SKM-1 treated with dmso at 0.1 percent for 144 hours (cell line): Measurements from ENCODE around the gene ERC2.

Source experiments
- DNase-seq: peaks from one replicate; lab custom pipeline; 2025; ENCODE audit not compliant: unreplicated experiment; lab: John Stamatoyannopoulos, UW

ERC2 gene

DNA sequence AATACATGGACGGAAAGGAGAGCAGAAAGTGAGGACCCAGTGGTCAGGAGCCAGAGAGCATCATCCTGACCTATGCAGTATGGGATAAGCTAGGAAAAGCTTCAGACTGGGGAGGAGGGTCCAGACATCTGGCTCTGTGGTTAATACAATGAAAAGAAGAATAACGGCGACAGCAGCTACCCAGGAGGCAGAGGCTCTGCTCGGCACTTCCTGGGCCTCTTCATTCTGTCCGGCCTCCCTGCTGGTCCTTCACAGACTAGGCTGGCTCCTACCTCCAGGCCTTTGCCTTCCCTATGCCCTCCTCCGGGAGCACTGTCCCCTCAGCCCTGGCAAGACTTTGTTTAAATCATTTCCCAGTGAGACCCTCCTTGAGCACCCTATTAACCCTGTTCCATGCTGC is 922.3 kb downstream of the ERC2 start:
- no peak for DNase-seq

DNA sequence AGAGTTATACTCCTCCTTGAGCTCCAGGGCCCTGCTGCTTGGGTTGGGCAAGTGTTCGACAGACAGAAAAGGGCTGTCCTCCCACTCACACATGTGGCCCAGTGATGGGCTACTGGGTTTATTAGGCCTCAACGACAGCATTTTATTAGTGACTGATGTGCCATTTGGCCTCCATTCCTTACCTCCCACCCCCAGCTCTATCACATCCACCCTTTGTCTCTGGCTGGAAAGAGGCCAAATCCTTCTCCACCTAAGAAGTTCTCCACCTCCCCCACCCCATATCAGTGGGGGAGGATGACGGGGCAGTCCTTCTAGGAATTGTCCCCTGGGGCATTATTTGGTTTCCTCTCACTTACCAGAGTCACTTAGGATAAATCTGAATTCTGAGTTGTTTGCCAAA is 924.0 kb downstream of the ERC2 start:
- DNase-seq, result no peak

DNA sequence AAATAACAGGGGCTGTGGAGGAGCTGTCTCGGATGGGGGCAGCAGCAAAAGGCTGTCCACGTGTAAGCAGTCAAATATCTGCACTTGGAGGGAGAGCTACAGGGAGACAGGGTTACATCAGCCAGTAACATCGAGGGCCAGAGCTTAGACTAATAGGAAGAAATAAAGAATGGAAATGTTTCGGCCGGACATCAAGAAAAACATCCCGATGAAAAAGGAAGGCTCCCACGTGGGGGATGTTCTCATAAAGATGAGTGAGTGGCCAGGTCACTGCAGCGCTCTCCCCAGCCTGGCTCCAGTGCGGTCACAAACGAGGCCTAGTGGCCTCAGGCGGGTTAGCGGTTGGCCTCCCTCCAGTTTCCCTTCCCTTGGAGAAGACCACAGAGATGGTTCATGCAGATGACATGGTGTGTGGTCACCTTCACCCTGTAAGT is 925.1 kb downstream of the ERC2 start:
- DNase-seq, result no peak

DNA sequence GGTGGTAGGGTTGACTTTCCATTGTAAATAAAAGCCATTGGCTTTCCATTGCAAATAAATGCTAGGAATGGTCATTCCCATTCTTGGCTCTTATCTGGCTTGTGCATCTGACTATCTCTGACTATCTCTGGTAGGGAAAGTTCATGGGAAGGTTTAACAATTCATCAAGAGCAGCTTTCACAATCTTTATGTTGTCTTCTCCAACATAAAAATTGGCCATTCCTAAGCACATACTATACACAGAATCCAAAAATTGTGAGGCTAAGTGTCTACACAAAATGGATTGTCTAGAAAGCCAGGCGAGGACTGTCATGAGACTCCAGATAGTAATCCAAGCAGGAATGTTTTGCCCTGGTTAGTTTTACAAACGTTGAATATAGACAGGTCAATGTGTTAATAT is 926.8 kb downstream of the ERC2 start:
- DNase-seq, result no peak

DNA sequence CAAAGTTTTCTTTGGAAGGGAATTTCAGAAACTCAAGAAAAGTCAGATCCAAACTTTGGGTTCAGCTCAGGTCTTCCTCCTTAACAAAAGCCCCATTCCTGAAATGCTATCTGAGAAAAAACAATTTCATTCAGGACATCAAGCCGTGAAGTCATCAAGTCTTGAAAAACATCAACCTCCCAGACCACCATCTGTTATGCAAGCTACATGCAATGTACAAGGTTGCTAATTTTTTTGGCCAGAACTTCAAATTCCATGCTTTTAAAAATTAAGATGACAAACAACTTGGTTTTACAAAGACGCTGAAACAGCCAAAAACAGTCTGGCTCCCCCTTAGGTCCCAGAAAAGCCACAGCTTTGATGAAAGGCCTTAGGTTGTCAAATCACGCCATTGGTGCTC is 927.3 kb downstream of the ERC2 start:
- DNase-seq, result no peak

DNA sequence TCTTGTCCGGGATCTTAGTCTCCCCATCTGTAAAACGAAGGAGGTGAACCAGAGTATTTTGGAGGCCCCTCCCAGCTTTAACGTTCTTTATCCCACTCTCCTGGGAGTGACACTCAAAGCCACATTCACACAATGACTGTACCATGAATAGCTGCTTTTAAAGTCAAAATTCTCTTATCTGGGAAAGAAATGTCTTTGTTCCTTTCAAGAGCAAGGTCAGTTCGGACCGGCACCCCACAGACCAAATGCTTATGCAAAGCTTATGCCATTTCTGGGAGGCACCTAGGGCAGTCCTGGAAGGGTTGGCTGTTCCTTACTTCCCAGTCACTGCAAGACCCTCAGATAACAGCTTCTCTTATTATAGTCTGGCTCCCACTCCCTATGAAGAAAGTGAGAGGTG is 927.7 kb downstream of the ERC2 start:
- no peak for DNase-seq

DNA sequence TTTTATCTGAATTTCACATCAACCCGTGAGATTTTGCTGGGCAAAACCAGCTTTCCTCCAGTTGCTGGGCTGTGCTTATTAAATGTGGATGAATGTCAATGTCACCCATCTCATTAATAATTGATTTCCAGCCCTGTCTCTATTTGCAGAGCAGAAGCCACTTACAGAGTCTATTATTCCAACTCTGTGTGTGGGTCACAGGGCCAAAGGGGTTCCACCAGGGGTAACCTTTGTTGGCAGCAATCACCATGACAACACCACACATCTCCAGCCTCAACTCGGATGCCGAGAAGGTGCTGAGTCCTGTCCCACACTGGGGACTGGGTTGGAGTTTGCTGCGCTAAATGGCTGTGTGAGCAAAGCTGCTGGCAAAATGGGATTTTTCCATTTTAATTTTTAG is 930.1 kb downstream of the ERC2 start:
- no peak for DNase-seq

DNA sequence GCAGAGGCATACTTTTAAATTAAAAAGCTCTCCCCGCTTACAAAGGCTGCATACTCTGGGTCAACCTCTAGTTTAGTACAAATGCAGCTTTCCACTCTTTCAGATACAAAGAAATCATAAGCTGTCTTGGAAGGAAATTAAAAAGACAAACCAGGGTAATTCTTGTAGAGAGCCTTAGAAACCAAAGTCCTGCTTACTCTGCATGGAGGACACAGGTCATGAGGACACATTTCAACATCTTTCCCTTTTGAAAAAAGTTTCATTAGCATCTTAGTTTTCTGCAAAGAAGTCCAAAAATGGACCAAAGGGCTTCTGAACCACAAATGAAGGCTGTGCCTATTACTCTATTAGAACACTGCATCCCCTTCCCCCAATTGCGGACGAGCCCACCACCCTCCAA is 930.7 kb downstream of the ERC2 start:
- no peak for DNase-seq

DNA sequence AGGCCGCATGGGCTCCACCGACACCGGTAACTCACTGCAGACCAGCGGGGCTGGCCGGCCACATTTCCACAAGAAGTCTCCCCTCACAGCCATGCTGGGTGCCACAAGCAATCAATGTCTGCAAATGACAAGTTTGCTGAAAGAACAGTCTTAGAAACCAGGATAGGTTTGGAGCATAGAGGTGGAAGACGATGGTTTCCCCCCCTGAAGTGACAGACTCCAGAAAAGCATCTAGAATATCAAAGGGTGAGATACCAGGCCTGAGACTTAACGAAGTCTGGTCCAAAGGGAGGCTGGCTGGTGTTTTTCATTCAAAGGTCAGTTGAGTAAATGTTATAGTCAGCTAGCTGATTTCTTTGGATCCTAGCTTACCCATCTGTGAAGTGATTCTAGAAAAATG is 931.1 kb downstream of the ERC2 start:
- no peak for DNase-seq

DNA sequence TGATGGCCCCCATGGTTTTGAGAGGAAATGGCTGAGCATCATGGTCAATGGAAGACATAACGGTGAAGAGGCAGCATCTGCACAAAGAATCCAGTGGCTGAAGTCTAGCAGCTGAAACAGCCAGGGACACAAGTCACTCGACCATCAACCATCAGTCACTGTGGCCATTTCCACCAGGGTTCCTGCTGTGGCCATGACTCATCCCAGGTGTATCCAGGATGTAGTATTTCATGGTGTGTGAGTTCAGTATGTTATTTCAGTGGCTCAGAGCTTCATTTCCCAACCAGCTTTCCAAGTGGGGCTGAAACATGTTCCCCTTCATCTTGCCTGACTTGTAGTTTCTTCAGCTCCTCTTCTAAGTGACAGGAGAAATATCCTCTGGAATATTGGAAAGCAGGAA is 933.4 kb downstream of the ERC2 start:
- no peak for DNase-seq

DNA sequence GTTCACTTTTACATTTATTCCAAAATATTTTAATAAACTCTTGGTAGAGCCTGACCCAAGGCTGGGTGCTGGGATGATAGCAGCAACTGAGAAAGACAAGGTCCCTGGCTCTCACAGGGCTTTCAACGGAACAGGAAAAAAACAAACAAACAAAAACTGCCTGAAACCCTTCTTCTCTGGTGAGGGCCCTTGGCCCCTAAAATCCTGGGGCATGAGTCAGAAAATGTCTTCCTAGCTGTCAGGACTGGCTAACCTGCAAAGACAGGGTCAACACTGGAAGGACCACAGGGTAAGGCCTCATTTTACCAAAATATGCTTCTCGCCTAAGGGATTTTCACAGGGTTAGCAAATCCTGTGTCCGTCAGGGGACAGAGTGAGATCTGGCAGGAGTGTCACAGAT is 935.5 kb downstream of the ERC2 start:
- DNase-seq, result no peak

DNA sequence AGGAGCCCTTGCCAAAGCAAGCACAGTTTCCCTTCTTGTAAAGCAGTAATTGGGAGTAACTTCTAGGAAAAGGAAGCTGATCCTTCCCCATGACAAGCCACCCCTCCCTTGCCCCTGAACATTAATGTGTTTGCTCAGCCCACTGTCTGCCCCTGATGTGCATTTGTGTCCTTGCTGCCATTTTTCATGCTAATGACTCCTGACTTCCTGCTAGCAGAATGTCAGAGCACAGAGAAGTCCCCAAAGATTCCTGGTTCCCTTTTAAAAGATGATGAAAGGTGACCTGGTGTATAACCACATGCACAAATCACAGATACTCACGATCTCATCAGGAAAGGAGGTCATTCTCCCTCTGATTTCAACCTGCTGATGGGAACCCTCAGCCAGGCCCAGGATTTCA is 936.9 kb downstream of the ERC2 start:
- no peak for DNase-seq

DNA sequence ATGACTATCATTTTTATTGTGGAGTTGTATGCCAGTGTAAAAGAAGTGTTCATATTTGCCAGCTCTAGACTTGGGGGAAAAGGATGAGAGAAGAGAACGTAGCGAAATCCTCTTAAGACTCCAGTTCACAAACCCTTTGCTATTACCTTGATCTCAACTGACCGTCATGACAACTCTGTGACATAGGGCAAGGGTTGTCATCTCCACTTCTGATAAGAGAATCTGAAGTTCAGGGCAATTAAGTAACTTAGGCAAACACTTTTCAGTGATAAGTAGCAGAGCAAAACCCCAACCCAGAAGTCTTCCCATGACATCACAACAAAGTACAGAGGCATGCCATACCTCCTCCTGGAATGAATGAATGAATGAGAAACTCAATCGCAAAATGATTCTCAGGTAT is 940.9 kb downstream of the ERC2 start:
- DNase-seq, result no peak

DNA sequence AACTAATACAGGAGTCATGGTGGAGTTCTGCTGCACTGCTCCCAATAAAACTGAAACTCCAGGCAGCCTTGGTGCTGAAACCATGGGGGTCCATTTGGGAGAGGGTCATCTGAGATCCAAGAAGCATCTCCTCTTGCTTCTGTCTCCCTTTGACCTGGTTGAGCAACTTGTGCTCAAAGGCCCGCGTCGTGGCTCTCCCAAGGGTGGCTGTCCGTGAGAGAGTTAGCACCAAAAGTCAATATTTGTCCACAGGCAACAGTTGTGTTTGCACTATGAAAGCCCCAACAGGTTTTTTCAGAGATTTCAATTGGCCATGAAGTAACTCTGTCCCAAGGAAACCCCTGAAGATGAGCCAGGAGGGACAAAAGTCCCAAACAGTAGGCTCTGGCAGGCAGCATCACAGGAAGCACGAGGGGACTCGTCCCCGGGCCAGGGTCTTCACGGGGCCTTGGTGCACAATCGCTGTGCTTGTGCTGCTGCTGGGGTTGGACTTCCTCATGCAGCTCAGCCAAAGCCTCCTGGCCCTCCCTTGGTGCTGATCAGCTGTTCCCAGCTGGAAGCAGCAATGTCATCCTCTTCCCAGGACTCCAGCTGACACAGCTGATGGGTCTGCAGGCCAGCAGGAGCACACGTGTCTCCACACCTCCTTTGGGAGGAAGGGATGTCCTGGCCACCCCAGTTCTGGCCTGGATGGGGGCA is 941.8 kb downstream of the ERC2 start:
- DNase-seq, result no peak

DNA sequence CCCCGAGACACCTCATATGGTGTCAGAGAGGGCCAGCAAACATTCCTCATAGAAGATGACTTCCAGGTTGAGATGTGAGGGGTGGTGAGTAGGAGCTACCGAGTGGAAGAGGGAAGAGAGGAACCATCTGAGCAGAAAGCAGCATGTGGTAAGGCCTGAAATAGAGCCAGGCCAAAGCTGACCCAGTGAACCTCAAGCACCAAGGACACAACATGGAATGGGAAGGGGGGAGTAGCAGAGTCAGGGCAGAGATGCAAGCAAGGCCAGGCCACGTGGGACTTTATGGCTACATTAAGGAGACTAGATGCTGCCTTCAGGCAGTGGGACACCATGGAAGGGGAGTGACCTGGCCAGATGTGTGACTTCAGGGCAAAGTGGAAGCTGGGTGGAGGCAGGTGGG is 942.8 kb downstream of the ERC2 start:
- no peak for DNase-seq

DNA sequence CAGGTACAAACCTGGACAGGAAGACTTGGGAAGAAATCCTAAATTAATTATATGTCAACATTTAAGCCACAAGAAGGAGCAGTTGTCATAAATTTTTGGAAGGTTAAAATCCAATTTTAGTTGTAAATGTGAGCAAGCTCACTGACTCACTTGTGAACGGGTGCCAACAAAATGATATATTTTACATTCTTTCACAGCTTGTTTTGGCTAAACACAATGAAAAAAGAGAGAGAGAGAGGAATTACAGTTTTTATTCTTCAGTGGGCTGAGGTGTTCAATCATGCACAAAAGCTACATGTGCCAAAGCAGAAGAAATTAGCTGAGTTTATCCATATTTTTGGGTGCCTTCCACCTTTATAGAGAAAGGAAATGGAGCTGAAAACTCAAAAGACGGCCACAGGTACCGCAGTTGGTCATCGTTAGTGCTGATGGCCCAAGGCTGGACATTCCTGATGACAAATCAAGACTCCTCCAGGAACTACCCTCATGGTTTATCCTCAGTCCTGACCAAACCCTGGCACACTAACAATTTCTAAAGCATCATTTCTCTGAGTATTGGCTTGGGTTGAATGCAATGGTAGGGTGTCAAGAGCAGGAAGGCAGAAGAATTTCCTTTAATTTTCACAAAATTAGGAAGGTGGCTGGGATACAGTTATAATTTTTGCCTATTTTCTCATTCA is 943.6 kb downstream of the ERC2 start:
- DNase-seq, result no peak

DNA sequence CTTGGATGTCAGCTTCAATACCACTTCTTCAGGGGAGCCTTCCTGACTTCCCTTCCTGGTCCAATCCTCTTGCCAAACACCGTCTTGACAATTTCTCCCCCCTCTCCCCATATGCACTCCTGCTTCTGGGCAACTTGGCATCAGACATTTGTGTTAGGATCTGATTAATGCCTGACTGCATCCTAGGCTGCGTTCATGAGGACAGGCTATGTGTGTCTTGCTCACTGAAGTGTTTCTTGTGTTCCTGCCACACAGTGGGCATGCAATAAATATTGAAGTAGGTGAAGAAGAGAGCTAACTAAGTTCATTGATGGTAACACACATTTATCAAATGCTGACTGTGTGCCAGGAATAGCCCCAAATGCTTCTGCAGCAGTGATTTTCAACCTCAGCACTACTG is 944.8 kb downstream of the ERC2 start:
- DNase-seq, result no peak

DNA sequence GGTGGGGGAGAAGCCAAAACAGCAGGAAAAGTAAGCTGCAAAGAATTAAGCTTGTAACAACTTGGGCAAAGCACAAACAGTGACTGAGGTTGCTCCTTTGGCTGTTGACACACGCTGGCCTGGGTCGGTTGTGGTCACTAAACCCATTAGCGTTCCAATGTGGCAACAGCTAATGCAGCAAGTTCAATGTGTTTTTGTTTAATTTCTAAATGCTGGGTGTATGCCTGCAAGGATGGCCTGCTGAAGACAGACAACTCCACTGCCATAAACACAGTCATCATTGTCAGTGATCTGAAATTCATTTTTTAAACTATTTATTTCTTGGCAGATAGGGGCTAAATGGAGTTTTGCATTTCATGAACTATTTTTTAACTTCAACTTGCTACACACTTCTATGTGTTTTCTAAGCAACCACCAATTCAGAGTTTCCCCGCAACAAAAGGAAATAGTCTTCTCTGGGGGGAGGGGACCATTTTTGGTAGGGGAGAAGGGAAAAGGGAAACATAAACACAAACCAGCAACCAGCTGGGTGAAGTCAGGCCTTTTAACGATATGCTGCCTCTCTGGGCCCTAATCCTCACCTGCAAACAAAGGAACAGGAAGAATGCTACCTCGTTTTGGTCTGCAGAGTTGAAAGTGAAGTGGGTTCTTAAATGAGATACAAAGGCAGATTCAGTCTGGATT is 946.4 kb downstream of the ERC2 start:
- no peak for DNase-seq

DNA sequence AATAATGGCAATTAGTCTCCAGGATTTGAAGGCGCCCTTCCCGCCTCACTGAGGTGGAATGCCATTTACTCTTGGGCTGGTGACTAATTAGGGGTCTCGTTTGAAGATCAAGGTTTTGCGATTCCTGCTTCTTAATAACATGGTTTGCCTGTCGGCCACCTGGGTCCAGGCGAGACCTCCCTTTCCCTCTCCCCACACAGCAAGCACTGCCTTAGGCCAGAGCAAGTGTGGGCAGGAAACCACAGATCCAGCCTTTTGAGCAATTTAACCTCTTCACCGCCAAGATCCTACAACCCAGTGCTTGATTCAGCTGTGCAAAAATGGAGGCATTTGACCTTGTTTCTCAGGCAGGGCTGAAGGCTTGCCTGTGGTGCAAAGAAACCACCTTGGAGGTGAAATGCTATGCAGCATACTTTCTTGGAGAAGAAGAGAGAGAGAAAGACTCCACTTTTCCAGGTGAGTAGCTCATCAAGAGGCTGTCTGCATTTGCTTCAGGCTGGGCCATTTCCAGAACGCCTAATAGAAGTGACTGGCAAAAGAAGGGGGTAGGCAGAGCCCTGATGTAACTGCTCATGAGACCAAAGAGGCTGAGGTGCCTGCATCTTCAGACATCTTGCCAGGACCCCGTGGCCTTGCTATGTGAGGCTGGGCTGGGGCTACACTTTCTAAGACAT is 947.1 kb downstream of the ERC2 start:
- DNase-seq, result no peak

DNA sequence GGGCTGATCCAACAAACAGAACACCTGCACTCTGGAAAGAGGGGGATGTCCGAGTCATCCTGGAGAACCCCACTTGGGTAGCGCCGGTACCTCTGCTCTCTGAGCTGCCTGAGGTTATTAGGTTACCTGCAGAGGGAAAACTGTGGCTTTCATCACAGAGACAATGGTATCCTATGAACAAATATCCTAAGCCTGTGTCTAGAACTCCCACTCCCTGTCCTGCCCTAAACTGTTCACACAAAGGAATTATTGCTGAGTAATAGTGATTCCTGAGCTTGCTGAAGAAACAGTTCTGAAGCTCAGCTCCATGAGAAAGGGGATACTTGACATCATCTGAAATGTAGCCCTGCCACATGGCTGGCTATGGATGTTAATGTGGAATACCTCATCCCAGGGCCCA is 949.2 kb downstream of the ERC2 start:
- DNase-seq, result no peak

DNA sequence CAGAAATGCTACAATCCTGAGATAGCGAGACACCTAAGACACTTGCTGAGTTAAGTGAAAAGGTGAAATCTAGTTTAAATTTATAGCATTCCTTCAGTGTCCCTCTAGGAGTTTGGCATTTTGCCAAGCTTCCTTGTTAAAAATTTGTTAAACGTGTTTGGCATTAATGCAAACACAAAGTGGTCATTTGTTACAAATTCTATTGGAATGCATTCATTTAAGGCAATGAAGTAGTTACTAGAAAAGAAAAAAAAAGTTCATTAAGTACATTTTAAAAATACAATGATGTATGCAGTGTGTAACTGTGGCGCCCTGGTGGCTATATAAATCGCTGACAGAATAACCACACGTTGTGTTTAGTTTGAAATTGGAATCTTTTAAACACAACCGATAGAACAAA is 949.8 kb downstream of the ERC2 start:
- DNase-seq, result no peak
